ENCODE results near the gene FES.

GRCh38 chr15:90837094-90837493, 47.2 kb upstream of the FES start:
- TF ChIP-seq, protein P1, sequence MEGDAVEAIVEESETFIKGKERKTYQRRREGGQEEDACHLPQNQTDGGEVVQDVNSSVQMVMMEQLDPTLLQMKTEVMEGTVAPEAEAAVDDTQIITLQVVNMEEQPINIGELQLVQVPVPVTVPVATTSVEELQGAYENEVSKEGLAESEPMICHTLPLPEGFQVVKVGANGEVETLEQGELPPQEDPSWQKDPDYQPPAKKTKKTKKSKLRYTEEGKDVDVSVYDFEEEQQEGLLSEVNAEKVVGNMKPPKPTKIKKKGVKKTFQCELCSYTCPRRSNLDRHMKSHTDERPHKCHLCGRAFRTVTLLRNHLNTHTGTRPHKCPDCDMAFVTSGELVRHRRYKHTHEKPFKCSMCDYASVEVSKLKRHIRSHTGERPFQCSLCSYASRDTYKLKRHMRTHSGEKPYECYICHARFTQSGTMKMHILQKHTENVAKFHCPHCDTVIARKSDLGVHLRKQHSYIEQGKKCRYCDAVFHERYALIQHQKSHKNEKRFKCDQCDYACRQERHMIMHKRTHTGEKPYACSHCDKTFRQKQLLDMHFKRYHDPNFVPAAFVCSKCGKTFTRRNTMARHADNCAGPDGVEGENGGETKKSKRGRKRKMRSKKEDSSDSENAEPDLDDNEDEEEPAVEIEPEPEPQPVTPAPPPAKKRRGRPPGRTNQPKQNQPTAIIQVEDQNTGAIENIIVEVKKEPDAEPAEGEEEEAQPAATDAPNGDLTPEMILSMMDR (IDR thresholded peaks at IDR 0.05), result no peak
- TF ChIP-seq POLR2A (IDR thresholded peaks at IDR 0.05), result no peak
